Heart left ventricle (tissue), 13 donors: Measurements from ENCODE around the gene SHANK3.

Source experiments
- POLR2A ChIP-seq, 2 donors: fragments of 450-650 bp; IDR thresholded peaks; one replicate each; pipeline ENCODE4 v1.6.1; 2017; ENCODE audit warnings: antibody characterized with exemption in 2 of 2, mild to moderate bottlenecking in 2 of 2, moderate library complexity in 2 of 2
- TF ChIP-seq, protein P1 (sequence below), 12 donors: fragments of 200-600 bp; sonication (generic) in 4 of 12; IDR thresholded peaks; one replicate each; pipeline versions ENCODE4 v1.5.0 to v1.8.0; 2018 to 2022; ENCODE audit warnings: antibody characterized with exemption in 12 of 12, mild to moderate bottlenecking in 5 of 12
- donor health status: ischemic (EF 13 %, LVEDD 7.1; RV severe dilation, severe dysfunction).
- donor health status: DM: no; HTN: yes; CAD: no.
- donor health status: DM: no; HTN: no; CAD: no.
- donor health status: ischemic (EF 25% LVEDD 6.9; RV normal size, moderate dysfunction).
- donor health status: ischemic (EF 25% LVEDD 5.7; RV mildly dilated, moderate dysfunction).
- donor health status: ischemic (EF 35%, LVEDD 5.7; RV mildly dilated, moderate dysfunction).
- donor health status: nonischemic (EF 11% LVEDD 7.7; RV severe dilation, severe dysfunction).
- donor health status: DM: yes; HTN: yes; CAD: no.
- donor health status: PGD.
- donor health status: ischemic (EF 29% LVEDD 5.4; RV normal size, mild dysfunction).
- donor health status: nonischemic (EF 23%, LVEDD 6.1; RV moderate dilation, normal function).

DNA sequence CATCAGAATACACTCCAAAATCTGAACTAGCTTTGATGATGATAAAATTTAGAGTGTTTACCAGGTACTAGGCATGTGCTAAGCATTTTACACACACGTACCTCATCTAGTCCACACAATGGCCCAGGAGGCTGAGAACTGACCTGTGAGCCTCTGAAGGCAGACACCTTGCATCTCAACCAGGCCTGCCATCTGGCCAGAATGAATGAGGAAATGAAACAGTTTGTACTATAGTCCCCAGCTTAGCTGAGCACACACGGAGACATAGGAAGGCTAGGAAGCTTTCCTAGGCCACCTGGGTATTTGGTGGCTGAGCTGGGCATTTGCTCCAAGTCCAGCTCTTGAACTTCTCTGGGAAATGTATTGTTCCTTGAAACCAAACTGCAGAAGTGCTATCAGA is 6.9 kb upstream of the SHANK3 start:
- TF ChIP-seq, protein P1, sequence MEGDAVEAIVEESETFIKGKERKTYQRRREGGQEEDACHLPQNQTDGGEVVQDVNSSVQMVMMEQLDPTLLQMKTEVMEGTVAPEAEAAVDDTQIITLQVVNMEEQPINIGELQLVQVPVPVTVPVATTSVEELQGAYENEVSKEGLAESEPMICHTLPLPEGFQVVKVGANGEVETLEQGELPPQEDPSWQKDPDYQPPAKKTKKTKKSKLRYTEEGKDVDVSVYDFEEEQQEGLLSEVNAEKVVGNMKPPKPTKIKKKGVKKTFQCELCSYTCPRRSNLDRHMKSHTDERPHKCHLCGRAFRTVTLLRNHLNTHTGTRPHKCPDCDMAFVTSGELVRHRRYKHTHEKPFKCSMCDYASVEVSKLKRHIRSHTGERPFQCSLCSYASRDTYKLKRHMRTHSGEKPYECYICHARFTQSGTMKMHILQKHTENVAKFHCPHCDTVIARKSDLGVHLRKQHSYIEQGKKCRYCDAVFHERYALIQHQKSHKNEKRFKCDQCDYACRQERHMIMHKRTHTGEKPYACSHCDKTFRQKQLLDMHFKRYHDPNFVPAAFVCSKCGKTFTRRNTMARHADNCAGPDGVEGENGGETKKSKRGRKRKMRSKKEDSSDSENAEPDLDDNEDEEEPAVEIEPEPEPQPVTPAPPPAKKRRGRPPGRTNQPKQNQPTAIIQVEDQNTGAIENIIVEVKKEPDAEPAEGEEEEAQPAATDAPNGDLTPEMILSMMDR (IDR thresholded peaks at IDR 0.05) = no peak
- no peak for TF ChIP-seq POLR2A (IDR thresholded peaks at IDR 0.05)
